ENCODE measurements around the gene PML.

The PML gene

GRCh38 chr15:73955861-73956742 lies 38.4 kb upstream of the PML start:
- H3K27ac ChIP-seq (replicated peaks): no peak overlapping the region
- no peak for DNase-seq (ENCODE audit: low read depth in 1 of 2, low spot score in 1 of 2)
- TF ChIP-seq POLR2AphosphoS5 (IDR thresholded peaks at IDR 0.05; ENCODE audit: low read depth) (no peak), SPI1 (IDR thresholded peaks at IDR 0.05; ENCODE audit: borderline replicate concordance, low read depth) (no peak), CTCF (IDR thresholded peaks at IDR 0.05; ENCODE audit: insufficient read depth, low read length) (no peak), GABPA (IDR thresholded peaks at IDR 0.05; ENCODE audit: low read depth) (no peak)
- TF ChIP-seq, protein P1, sequence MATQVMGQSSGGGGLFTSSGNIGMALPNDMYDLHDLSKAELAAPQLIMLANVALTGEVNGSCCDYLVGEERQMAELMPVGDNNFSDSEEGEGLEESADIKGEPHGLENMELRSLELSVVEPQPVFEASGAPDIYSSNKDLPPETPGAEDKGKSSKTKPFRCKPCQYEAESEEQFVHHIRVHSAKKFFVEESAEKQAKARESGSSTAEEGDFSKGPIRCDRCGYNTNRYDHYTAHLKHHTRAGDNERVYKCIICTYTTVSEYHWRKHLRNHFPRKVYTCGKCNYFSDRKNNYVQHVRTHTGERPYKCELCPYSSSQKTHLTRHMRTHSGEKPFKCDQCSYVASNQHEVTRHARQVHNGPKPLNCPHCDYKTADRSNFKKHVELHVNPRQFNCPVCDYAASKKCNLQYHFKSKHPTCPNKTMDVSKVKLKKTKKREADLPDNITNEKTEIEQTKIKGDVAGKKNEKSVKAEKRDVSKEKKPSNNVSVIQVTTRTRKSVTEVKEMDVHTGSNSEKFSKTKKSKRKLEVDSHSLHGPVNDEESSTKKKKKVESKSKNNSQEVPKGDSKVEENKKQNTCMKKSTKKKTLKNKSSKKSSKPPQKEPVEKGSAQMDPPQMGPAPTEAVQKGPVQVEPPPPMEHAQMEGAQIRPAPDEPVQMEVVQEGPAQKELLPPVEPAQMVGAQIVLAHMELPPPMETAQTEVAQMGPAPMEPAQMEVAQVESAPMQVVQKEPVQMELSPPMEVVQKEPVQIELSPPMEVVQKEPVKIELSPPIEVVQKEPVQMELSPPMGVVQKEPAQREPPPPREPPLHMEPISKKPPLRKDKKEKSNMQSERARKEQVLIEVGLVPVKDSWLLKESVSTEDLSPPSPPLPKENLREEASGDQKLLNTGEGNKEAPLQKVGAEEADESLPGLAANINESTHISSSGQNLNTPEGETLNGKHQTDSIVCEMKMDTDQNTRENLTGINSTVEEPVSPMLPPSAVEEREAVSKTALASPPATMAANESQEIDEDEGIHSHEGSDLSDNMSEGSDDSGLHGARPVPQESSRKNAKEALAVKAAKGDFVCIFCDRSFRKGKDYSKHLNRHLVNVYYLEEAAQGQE (IDR thresholded peaks at IDR 0.05; ENCODE audit: insufficient replicate concordance, low read depth): no peak
- no peak overlapping the region for H3K4me3 ChIP-seq (replicated peaks; ENCODE audit: insufficient read depth, low read length)
- H3K27me3 ChIP-seq (ENCODE audit: insufficient read depth, poor library complexity, severe bottlenecking): peaks cover 9% of the 10 kb centered on the region

DNA sequence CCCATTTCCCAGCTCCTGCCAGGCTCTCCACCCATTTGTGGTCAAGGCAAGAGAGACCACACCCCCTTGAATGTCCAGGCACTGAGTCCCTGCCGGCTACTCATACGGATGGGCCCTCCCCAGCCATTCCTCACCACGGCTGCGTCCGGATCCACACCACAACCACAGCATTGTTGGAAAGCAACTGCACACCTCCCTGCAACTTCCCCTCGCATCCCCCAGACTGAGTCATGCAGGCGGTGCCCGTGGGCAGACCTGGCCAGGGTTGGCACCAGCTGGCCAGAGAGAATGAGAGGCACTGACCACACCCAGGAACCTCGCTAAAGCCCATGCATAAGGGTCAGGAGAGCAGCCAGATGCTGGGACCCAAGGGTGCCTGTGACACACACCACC lies 37.8 kb upstream of the PML start:
- no peak overlapping the region for H3K27ac ChIP-seq (replicated peaks)
- H3K27me3 ChIP-seq (ENCODE audit: insufficient read depth, poor library complexity, severe bottlenecking): peaks cover 9% of the 10 kb centered on the region
- peak in 1 of 2 experiments; percentile 26 for DNase-seq (ENCODE audit: low read depth in 1 of 2, low spot score in 1 of 2)
- no peak for TF ChIP-seq SPI1 (IDR thresholded peaks at IDR 0.05; ENCODE audit: borderline replicate concordance, low read depth)
- TF ChIP-seq POLR2AphosphoS5 (IDR thresholded peaks at IDR 0.05; ENCODE audit: low read depth): no peak
- TF ChIP-seq, protein P1 (IDR thresholded peaks at IDR 0.05; ENCODE audit: insufficient replicate concordance, low read depth): no peak
- no peak for TF ChIP-seq GABPA (IDR thresholded peaks at IDR 0.05; ENCODE audit: low read depth)
- no peak for TF ChIP-seq CTCF (IDR thresholded peaks at IDR 0.05; ENCODE audit: insufficient read depth, low read length)
- no peak overlapping the region for H3K4me3 ChIP-seq (replicated peaks; ENCODE audit: insufficient read depth, low read length)

GRCh38 chr15:73957276-73957675 lies 37.2 kb upstream of the PML start:
- peaks cover 9% of the 10 kb centered on the region for H3K27me3 ChIP-seq (ENCODE audit: insufficient read depth, poor library complexity, severe bottlenecking)
- TF ChIP-seq POLR2AphosphoS5 (IDR thresholded peaks at IDR 0.05; ENCODE audit: low read depth): no peak
- TF ChIP-seq, protein P1 (IDR thresholded peaks at IDR 0.05; ENCODE audit: insufficient replicate concordance, low read depth): no peak
- no peak for TF ChIP-seq GABPA (IDR thresholded peaks at IDR 0.05; ENCODE audit: low read depth)
- TF ChIP-seq CTCF (IDR thresholded peaks at IDR 0.05; ENCODE audit: insufficient read depth, low read length): no peak
- TF ChIP-seq SPI1 (IDR thresholded peaks at IDR 0.05; ENCODE audit: borderline replicate concordance, low read depth): no peak
- no peak overlapping the region for H3K4me3 ChIP-seq (replicated peaks; ENCODE audit: insufficient read depth, low read length)
- H3K27ac ChIP-seq (replicated peaks): no peak overlapping the region
- DNase-seq (ENCODE audit: low read depth in 1 of 2, low spot score in 1 of 2): no peak
